ENCODE results near the gene PRKCA.

- TF ChIP-seq CTCF (IDR thresholded peaks at IDR 0.05) (no peak), EP300 (IDR thresholded peaks at IDR 0.05) (no peak)
These were observed 473.5 kb downstream of the PRKCA start for GRCh38 chr17:66775881-66776400.

All from ovary (tissue), 3 donors.